ENCODE measurements around the gene S100A8. TPM values are rescaled to one million over a fixed set of nuclear protein-coding genes. Genes with fewer than 3 reads are reported as not detected.

Gene S100A8
- 100 to 1,000 TPM in 1 of 3 donors, 10 to 100 TPM in 1, 1 to 10 TPM in 1; 1.8 to 220 (median 75.8) TPM for total RNA-seq
- total RNA-seq (2013) = 43.2 TPM

- Mint-ChIP-seq H3K27ac (no peak within 1 kb of the TSS), H3K4me3 (no peak within 1 kb of the TSS), H3K27me3 (ENCODE audit: low read depth in 2 of 2) (peaks cover 20 to 22% of the 10 kb centered on the region in 2 donors), H3K9me3 (no peaks in the 10 kb centered on the region), H3K36me3 (no peaks in the 10 kb centered on the region), H3K4me1 (no peaks in the 10 kb centered on the region)
- no peaks in the 10 kb centered on the region for H3K36me3 ChIP-seq (ENCODE audit: control insufficient read depth, insufficient read depth, low read length)
- H3K4me3 ChIP-seq (ENCODE audit: low read length) = no peak within 1 kb of the TSS
- H3K9me3 ChIP-seq (ENCODE audit: control insufficient read depth, insufficient read depth, low read length) = no peaks in the 10 kb centered on the region
- H3K27me3 ChIP-seq (ENCODE audit: control insufficient read depth, insufficient read depth, low read length) = no peaks in the 10 kb centered on the region
- H3K4me1 ChIP-seq (ENCODE audit: control insufficient read depth, insufficient read depth, low read length) = no peaks in the 10 kb centered on the region
- intact Hi-C loops (cut with micrococcal nuclease) = no loop called here
- ATAC-seq (no peak), DNase-seq (no peak)
- WGBS (ENCODE audit: insufficient coverage) = 71% methylated on average over 6 of the region's 7 CpGs
- H3K27ac ChIP-seq (ENCODE audit: low read length) = no peak within 1 kb of the TSS
- no peak for TF ChIP-seq CTCF (IDR thresholded peaks at IDR 0.05)
Measured at GRCh38 chr1:153390938-153391710, at the start of gene S100A8. Gene S100A8 (minus strand): TSS chr1:153391073. CDS start chr1:153390535, 538 bp downstream.

GRCh38 chr1:153439273-153439672 lies 48.4 kb upstream of the S100A8 start:
- no peak overlapping the region for H3K27ac ChIP-seq (ENCODE audit: low read length)
- intact Hi-C loops (cut with micrococcal nuclease) = no loop called here
- H3K4me3 ChIP-seq (ENCODE audit: low read length) = no peak overlapping the region
- H3K27me3 ChIP-seq (ENCODE audit: control insufficient read depth, insufficient read depth, low read length) = no peaks in the 10 kb centered on the region
- Mint-ChIP-seq H3K27ac (no peak overlapping the region), H3K36me3 (no peaks in the 10 kb centered on the region), H3K27me3 (ENCODE audit: low read depth in 2 of 2) (peaks cover 19 to 32% of the 10 kb centered on the region in 2 donors), H3K4me1 (no peaks in the 10 kb centered on the region), H3K9me3 (no peaks in the 10 kb centered on the region), H3K4me3 (no peak overlapping the region)
- ATAC-seq (no peak), DNase-seq (no peak)
- no peaks in the 10 kb centered on the region for H3K4me1 ChIP-seq (ENCODE audit: control insufficient read depth, insufficient read depth, low read length)
- TF ChIP-seq CTCF (IDR thresholded peaks at IDR 0.05) = no peak
- no peaks in the 10 kb centered on the region for H3K36me3 ChIP-seq (ENCODE audit: control insufficient read depth, insufficient read depth, low read length)
- H3K9me3 ChIP-seq (ENCODE audit: control insufficient read depth, insufficient read depth, low read length) = no peaks in the 10 kb centered on the region

- WGBS (ENCODE audit: insufficient coverage) = 67% methylated on average over 7 of the region's 7 CpGs
- H3K4me3 ChIP-seq (ENCODE audit: low read length) = no peak overlapping the region
- H3K9me3 ChIP-seq (ENCODE audit: control insufficient read depth, insufficient read depth, low read length) = no peaks in the 10 kb centered on the region
- no peak overlapping the region for H3K27ac ChIP-seq (ENCODE audit: low read length)
- no peaks in the 10 kb centered on the region for H3K27me3 ChIP-seq (ENCODE audit: control insufficient read depth, insufficient read depth, low read length)
- H3K4me3 Mint-ChIP-seq = no peak overlapping the region
- H3K27me3 Mint-ChIP-seq (ENCODE audit: low read depth in 2 of 2) = peaks cover 19 to 25% of the 10 kb centered on the region in 2 donors
- no peak for DNase-seq
- H3K36me3 ChIP-seq (ENCODE audit: control insufficient read depth, insufficient read depth, low read length) = no peaks in the 10 kb centered on the region
- no peak for ATAC-seq
- no peaks in the 10 kb centered on the region for H3K9me3 Mint-ChIP-seq
- H3K27ac Mint-ChIP-seq = no peak overlapping the region
- intact Hi-C loops (cut with micrococcal nuclease) = no loop called here
- H3K4me1 Mint-ChIP-seq = no peaks in the 10 kb centered on the region
- H3K4me1 ChIP-seq (ENCODE audit: control insufficient read depth, insufficient read depth, low read length) = no peaks in the 10 kb centered on the region
- no peaks in the 10 kb centered on the region for H3K36me3 Mint-ChIP-seq
- TF ChIP-seq CTCF (IDR thresholded peaks at IDR 0.05) = no peak
Measured at GRCh38 chr1:153438599-153438998, 47.7 kb upstream of the S100A8 start.

GRCh38 chr1:153437236-153437635 lies 46.4 kb upstream of the S100A8 start:
- intact Hi-C loops (cut with micrococcal nuclease) = no loop called here
- no peaks in the 10 kb centered on the region for H3K36me3 ChIP-seq (ENCODE audit: control insufficient read depth, insufficient read depth, low read length)
- no peaks in the 10 kb centered on the region for H3K4me1 ChIP-seq (ENCODE audit: control insufficient read depth, insufficient read depth, low read length)
- H3K4me3 ChIP-seq (ENCODE audit: low read length) = no peak overlapping the region
- ATAC-seq (no peak), DNase-seq (no peak)
- Mint-ChIP-seq H3K4me3 (no peak overlapping the region), H3K9me3 (no peaks in the 10 kb centered on the region), H3K27me3 (ENCODE audit: low read depth in 2 of 2) (peaks cover 19 to 24% of the 10 kb centered on the region in 2 donors), H3K36me3 (no peaks in the 10 kb centered on the region), H3K4me1 (no peaks in the 10 kb centered on the region), H3K27ac (no peak overlapping the region)
- TF ChIP-seq CTCF (IDR thresholded peaks at IDR 0.05) = no peak
- no peaks in the 10 kb centered on the region for H3K9me3 ChIP-seq (ENCODE audit: control insufficient read depth, insufficient read depth, low read length)
- H3K27me3 ChIP-seq (ENCODE audit: control insufficient read depth, insufficient read depth, low read length) = no peaks in the 10 kb centered on the region
- 88% methylated on average over 4 of the region's 4 CpGs for WGBS (ENCODE audit: insufficient coverage)
- no peak overlapping the region for H3K27ac ChIP-seq (ENCODE audit: low read length)
